K562 (cell line): Measurements from ENCODE around the gene CPPED1. TPM values are rescaled to one million over a fixed set of nuclear protein-coding genes. Genes with fewer than 3 reads are reported as not detected.
A peak's percentile ranks its signal among the peaks of the same experiment; 100 is the strongest.

Experiments
- DPF2 ChIP-seq: fragments of 450-650 bp; IDR thresholded peaks from 2 replicates; pipeline ENCODE4 v1.6.1; 2016
- ELF1 ChIP-seq: fragments of 200-800 bp; sonication (Bioruptor generic); IDR thresholded peaks from 2 replicates; pipeline ENCODE4 v1.6.1; 2016; ENCODE audit warnings: missing genetic modification characterization, missing compliant biosample characterization
- ESRRB ChIP-seq: fragments of 250-450 bp; sonication (Bioruptor Pico); IDR thresholded peaks from 2 replicates; pipeline ENCODE4 v1.5.0; 2020; ENCODE audit warnings: mild to moderate bottlenecking, moderate library complexity, borderline replicate concordance
- ETV6 ChIP-seq, 3 experiments: fragments of 150-350 bp in 1 of 3; sonication (generic) in 1 of 3; formaldehyde crosslinking in 1 of 3; IDR thresholded peaks; 2 replicates each; pipeline versions ENCODE4 v1.6.1 to v1.8.0; 2014 to 2022; ENCODE audit warnings: borderline replicate concordance in 2 of 3, low read depth in 2 of 3, antibody characterized with exemption in 1 of 3, low read length in 1 of 3, mild to moderate bottlenecking in 1 of 3, missing genetic modification reagents in 1 of 3
- JUN ChIP-seq, 2 experiments: sonication (generic) in 1 of 2; formaldehyde crosslinking in 1 of 2; IDR thresholded peaks; 2 replicates each; pipeline versions ENCODE4 v1.6.1 to v1.8.0; 2012 to 2022; ENCODE audit warnings: borderline replicate concordance in 2 of 2, mild to moderate bottlenecking in 2 of 2, improper control_type of control experiment in 1 of 2, low read depth in 1 of 2, low read length in 1 of 2, missing genetic modification reagents in 1 of 2
- KDM1A ChIP-seq, 2 experiments: fragments of 450-650 bp; IDR thresholded peaks; 2 replicates each; pipeline ENCODE4 v1.6.1; 2016; ENCODE audit warnings: mild to moderate bottlenecking in 2 of 2
- MECOM ChIP-seq: fragments of 250-450 bp; sonication (Bioruptor Pico); IDR thresholded peaks from 2 replicates; pipeline ENCODE4 v1.8.0; 2022; ENCODE audit warnings: inconsistent platforms
- NCOA2 ChIP-seq, 2 experiments: fragments of 450-650 bp; IDR thresholded peaks; 2 replicates each; pipeline ENCODE4 v1.6.1; 2018; ENCODE audit warnings: mild to moderate bottlenecking in 2 of 2, moderate library complexity in 1 of 2; ENCODE audit not compliant: partially characterized antibody in 2 of 2
- NR4A1 ChIP-seq, 2 experiments: fragments of 250-450 bp in 1 of 2; fragments of 450-650 bp in 1 of 2; sonication (Bioruptor Pico) in 1 of 2; IDR thresholded peaks; 2 replicates each; pipeline versions ENCODE4 v1.4.0 to v1.6.1; 2016 to 2020; ENCODE audit warnings: mild to moderate bottlenecking in 2 of 2, missing compliant biosample characterization in 1 of 2, missing genetic modification characterization in 1 of 2, moderate library complexity in 1 of 2
- POLR2A ChIP-seq: fragments of 450-650 bp; conservative IDR thresholded peaks from 2 replicates; pipeline ENCODE4 v1.6.1; 2016
- POLR3G ChIP-seq: IDR thresholded peaks from 2 replicates; pipeline ENCODE4 v1.6.1; 2011; ENCODE audit not compliant: insufficient read length, insufficient replicate concordance; ENCODE audit errors: extremely low read depth
- SNRNP70 ChIP-seq: fragments of 200-400 bp; formaldehyde crosslinking; optimal IDR thresholded peaks from 2 replicates; pipeline ENCODE3; 2017; ENCODE audit warnings: low read depth, low read length
- SP1 ChIP-seq: sonication (generic); formaldehyde crosslinking; IDR thresholded peaks from 2 replicates; pipeline ENCODE4 v1.8.1; 2022; ENCODE audit warnings: mild to moderate bottlenecking, missing genetic modification reagents
- TSC22D4 ChIP-seq: fragments of 450-650 bp; IDR thresholded peaks from 2 replicates; pipeline ENCODE4 v1.6.1; 2016; ENCODE audit warnings: missing genetic modification characterization, missing biosample characterization, control low read depth
- ZBTB7A ChIP-seq: IDR thresholded peaks from 2 replicates; pipeline ENCODE4 v1.6.1; 2011; ENCODE audit warnings: low read depth, mild to moderate bottlenecking, low read length, moderate library complexity, borderline replicate concordance; ENCODE audit not compliant: control insufficient read depth
- ZNF224 ChIP-seq: sonication (generic); formaldehyde crosslinking; IDR thresholded peaks from 2 replicates; pipeline ENCODE4 v1.8.0; 2022; ENCODE audit warnings: mild to moderate bottlenecking, missing genetic modification reagents
- ZNF24 ChIP-seq: fragments of 450-650 bp; IDR thresholded peaks from 2 replicates; pipeline ENCODE4 v1.6.1; 2016
- ZNF644 ChIP-seq: fragments of 200-800 bp; sonication (Bioruptor generic); IDR thresholded peaks from 2 replicates; pipeline ENCODE4 v1.6.1; 2016; ENCODE audit warnings: low read depth, missing genetic modification characterization, missing compliant biosample characterization
- polyA plus RNA-seq, 8 experiments: library from polyadenylated mRNA; depleted of rRNA in 4 of 8; stranded (reverse) in 5 of 8; unstranded in 3 of 8; fragments of >200 nt; fragmentation: Nextera tagmentation in 2 of 8; fragmentation: Illumina TruSeq in 1 of 8; extraction: Ambion mirVana in 2 of 8; extraction: Trizol in 1 of 8; gene quantifications; 2 replicates each; pipeline versions ENCODE4 v1.2.1 to v1.2.3, GENCODE V29; 2011 to 2014; ENCODE audit warnings: inconsistent platforms in 1 of 8, missing spikeins in 1 of 8
- total RNA-seq, 7 experiments: library from RNA; depleted of rRNA in 6 of 7; stranded (reverse); fragments of >200 nt in 6 of 7; fragmentation: Illumina TruSeq in 2 of 7; extraction: Trizol in 2 of 7; gene quantifications; 2 replicates each; pipeline versions ENCODE4 v1.2.1 to v1.2.3, GENCODE V29; 2011 to 2021; ENCODE audit warnings: low replicate concordance in 1 of 7
- TF ChIP-seq, protein P1 (sequence below): sonication (generic); formaldehyde crosslinking; IDR thresholded peaks from 2 replicates; pipeline ENCODE4 v1.4.0; 2020; ENCODE audit warnings: mild to moderate bottlenecking, missing genetic modification reagents
- TF ChIP-seq, protein P2 (sequence below): sonication (generic); formaldehyde crosslinking; IDR thresholded peaks from 2 replicates; pipeline ENCODE4 v1.8.1; 2023; ENCODE audit warnings: missing genetic modification reagents, mild to moderate bottlenecking, borderline replicate concordance
- TF ChIP-seq, protein P3 (sequence below): fragments of 450-650 bp; IDR thresholded peaks from 2 replicates; pipeline ENCODE4 v1.6.1; 2016

CPPED1 gene
- total and polyA plus RNA-seq, 9 of the 15 experiments (the other 6 are each of a cell fraction or from before 2014, with no cell fraction given): 7.5 to 25.7 (median 16.9) TPM

DNA sequence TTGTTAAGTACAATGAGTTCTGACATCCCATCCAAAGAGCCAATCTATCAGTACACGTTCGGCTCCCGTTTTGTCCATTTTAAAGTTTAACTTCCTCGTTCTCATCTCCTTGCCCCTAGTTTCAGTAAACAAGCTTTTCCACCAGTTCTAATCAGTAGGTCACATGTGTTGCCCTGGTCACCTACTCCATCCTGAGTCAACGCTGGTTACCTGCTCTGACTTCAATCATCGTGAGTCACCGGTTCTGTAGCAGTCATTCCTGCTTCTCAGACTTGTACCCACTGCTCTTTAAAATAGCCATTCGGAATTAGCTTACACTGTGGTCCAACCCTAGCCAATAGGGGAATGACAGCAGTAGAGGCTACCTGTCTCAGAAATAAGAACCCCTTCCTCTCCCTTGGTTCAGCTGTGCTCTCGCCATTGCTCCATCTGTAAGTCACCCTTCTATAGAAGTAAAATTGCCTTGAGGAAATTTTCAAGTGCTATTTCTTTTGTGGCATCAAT is 191.0 kb downstream of the CPPED1 start (continued):
- TF ChIP-seq, protein P1, sequence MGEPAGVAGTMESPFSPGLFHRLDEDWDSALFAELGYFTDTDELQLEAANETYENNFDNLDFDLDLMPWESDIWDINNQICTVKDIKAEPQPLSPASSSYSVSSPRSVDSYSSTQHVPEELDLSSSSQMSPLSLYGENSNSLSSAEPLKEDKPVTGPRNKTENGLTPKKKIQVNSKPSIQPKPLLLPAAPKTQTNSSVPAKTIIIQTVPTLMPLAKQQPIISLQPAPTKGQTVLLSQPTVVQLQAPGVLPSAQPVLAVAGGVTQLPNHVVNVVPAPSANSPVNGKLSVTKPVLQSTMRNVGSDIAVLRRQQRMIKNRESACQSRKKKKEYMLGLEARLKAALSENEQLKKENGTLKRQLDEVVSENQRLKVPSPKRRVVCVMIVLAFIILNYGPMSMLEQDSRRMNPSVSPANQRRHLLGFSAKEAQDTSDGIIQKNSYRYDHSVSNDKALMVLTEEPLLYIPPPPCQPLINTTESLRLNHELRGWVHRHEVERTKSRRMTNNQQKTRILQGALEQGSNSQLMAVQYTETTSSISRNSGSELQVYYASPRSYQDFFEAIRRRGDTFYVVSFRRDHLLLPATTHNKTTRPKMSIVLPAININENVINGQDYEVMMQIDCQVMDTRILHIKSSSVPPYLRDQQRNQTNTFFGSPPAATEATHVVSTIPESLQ (CRISPR knock-in tag): no peak
- TF ChIP-seq TSC22D4 (tag): no peak
- TF ChIP-seq KDM1A (IDR thresholded peaks at IDR 0.05): peak in 1 of 2 experiments; percentile 58; a peak in 1 of 4 replicates
- TF ChIP-seq DPF2: peak; percentile 88
- TF ChIP-seq NR4A1 (CRISPR knock-in tag; IDR thresholded peaks at IDR 0.05): no peak
- TF ChIP-seq NR4A1 (tag; IDR thresholded peaks at IDR 0.05): no peak
- TF ChIP-seq ZNF644: no peak
- no peak for TF ChIP-seq SP1
- no peak for TF ChIP-seq POLR3G
- TF ChIP-seq ESRRB: no peak
- TF ChIP-seq, protein P2, sequence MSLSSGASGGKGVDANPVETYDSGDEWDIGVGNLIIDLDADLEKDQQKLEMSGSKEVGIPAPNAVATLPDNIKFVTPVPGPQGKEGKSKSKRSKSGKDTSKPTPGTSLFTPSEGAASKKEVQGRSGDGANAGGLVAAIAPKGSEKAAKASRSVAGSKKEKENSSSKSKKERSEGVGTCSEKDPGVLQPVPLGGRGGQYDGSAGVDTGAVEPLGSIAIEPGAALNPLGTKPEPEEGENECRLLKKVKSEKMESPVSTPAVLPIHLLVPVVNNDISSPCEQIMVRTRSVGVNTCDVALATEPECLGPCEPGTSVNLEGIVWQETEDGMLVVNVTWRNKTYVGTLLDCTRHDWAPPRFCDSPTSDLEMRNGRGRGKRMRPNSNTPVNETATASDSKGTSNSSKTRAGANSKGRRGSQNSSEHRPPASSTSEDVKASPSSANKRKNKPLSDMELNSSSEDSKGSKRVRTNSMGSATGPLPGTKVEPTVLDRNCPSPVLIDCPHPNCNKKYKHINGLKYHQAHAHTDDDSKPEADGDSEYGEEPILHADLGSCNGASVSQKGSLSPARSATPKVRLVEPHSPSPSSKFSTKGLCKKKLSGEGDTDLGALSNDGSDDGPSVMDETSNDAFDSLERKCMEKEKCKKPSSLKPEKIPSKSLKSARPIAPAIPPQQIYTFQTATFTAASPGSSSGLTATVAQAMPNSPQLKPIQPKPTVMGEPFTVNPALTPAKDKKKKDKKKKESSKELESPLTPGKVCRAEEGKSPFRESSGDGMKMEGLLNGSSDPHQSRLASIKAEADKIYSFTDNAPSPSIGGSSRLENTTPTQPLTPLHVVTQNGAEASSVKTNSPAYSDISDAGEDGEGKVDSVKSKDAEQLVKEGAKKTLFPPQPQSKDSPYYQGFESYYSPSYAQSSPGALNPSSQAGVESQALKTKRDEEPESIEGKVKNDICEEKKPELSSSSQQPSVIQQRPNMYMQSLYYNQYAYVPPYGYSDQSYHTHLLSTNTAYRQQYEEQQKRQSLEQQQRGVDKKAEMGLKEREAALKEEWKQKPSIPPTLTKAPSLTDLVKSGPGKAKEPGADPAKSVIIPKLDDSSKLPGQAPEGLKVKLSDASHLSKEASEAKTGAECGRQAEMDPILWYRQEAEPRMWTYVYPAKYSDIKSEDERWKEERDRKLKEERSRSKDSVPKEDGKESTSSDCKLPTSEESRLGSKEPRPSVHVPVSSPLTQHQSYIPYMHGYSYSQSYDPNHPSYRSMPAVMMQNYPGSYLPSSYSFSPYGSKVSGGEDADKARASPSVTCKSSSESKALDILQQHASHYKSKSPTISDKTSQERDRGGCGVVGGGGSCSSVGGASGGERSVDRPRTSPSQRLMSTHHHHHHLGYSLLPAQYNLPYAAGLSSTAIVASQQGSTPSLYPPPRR (CRISPR knock-in tag): no peak
- TF ChIP-seq NCOA2 (IDR thresholded peaks at IDR 0.05; ENCODE audit: partially characterized antibody in 2 of 2): peak in 1 of 2 experiments; percentile 9
- TF ChIP-seq ZNF24: no peak
- TF ChIP-seq ETV6 (IDR thresholded peaks at IDR 0.05; ENCODE audit: borderline replicate concordance in 1 of 2, low read depth in 2 of 2, low read length in 1 of 2): no peak
- TF ChIP-seq ETV6 (CRISPR knock-in tag; IDR thresholded peaks at IDR 0.05; ENCODE audit: borderline replicate concordance): no peak
- peak; percentile 49; the same call in 1 of the 2 replicates for TF ChIP-seq ELF1
- no peak for TF ChIP-seq ZBTB7A
- TF ChIP-seq, protein P3, sequence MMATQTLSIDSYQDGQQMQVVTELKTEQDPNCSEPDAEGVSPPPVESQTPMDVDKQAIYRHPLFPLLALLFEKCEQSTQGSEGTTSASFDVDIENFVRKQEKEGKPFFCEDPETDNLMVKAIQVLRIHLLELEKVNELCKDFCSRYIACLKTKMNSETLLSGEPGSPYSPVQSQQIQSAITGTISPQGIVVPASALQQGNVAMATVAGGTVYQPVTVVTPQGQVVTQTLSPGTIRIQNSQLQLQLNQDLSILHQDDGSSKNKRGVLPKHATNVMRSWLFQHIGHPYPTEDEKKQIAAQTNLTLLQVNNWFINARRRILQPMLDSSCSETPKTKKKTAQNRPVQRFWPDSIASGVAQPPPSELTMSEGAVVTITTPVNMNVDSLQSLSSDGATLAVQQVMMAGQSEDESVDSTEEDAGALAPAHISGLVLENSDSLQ: peak; percentile 62
- TF ChIP-seq MECOM (CRISPR knock-in tag): no peak
- peak; percentile 91 for TF ChIP-seq JUN (IDR thresholded peaks at IDR 0.05; ENCODE audit: borderline replicate concordance, low read depth, low read length)
- no peak for TF ChIP-seq JUN (CRISPR knock-in tag; IDR thresholded peaks at IDR 0.05; ENCODE audit: borderline replicate concordance)
- no peak for TF ChIP-seq ZNF224 (CRISPR knock-in tag)
- TF ChIP-seq POLR2A: no peak
- no peak for TF ChIP-seq SNRNP70
